ENCODE data around the gene ARAP2.

DNA sequence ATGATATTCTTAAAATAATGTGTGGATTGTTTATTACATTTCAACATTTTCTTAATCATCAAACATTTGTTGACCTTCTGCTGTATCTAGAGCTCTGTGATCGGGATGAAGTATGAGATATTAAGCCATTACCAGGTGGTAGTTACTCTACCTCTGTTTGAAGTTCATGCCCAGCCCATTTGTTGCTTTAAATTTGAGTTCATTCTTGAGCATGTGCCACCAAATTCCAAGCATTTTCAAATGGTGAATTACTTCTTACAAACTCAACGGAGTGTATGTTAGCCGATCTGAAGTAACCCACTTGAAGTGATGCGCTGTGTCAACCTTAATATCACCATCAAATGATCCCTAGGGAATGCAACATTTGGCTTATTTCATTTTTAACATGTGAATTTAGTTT lies 29.8 kb upstream of the ARAP2 start:
- no peak for TF ChIP-seq EP300 (IDR thresholded peaks at IDR 0.05)
- TF ChIP-seq, protein P1, sequence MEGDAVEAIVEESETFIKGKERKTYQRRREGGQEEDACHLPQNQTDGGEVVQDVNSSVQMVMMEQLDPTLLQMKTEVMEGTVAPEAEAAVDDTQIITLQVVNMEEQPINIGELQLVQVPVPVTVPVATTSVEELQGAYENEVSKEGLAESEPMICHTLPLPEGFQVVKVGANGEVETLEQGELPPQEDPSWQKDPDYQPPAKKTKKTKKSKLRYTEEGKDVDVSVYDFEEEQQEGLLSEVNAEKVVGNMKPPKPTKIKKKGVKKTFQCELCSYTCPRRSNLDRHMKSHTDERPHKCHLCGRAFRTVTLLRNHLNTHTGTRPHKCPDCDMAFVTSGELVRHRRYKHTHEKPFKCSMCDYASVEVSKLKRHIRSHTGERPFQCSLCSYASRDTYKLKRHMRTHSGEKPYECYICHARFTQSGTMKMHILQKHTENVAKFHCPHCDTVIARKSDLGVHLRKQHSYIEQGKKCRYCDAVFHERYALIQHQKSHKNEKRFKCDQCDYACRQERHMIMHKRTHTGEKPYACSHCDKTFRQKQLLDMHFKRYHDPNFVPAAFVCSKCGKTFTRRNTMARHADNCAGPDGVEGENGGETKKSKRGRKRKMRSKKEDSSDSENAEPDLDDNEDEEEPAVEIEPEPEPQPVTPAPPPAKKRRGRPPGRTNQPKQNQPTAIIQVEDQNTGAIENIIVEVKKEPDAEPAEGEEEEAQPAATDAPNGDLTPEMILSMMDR (IDR thresholded peaks at IDR 0.05) = no peak
